HEK293T (cell line): ENCODE measurements around the gene BOD1.

ENCODE experiments used
- BHLHE40 ChIP-seq: fragments of 450-650 bp; IDR thresholded peaks from 2 replicates; pipeline ENCODE4 v1.6.1; 2016; ENCODE audit warnings: mild to moderate bottlenecking, moderate library complexity, borderline replicate concordance
- FOXK2 ChIP-seq: fragments of 450-650 bp; IDR thresholded peaks from 2 replicates; pipeline ENCODE4 v1.6.1; 2016; ENCODE audit warnings: mild to moderate bottlenecking

GRCh38 chr5:173622183-173623047 is 6.0 kb upstream of the BOD1 start:
- TF ChIP-seq FOXK2 (no peak), BHLHE40 (no peak)
